ENCODE data around the gene YY1.

The YY1 gene

DNA sequence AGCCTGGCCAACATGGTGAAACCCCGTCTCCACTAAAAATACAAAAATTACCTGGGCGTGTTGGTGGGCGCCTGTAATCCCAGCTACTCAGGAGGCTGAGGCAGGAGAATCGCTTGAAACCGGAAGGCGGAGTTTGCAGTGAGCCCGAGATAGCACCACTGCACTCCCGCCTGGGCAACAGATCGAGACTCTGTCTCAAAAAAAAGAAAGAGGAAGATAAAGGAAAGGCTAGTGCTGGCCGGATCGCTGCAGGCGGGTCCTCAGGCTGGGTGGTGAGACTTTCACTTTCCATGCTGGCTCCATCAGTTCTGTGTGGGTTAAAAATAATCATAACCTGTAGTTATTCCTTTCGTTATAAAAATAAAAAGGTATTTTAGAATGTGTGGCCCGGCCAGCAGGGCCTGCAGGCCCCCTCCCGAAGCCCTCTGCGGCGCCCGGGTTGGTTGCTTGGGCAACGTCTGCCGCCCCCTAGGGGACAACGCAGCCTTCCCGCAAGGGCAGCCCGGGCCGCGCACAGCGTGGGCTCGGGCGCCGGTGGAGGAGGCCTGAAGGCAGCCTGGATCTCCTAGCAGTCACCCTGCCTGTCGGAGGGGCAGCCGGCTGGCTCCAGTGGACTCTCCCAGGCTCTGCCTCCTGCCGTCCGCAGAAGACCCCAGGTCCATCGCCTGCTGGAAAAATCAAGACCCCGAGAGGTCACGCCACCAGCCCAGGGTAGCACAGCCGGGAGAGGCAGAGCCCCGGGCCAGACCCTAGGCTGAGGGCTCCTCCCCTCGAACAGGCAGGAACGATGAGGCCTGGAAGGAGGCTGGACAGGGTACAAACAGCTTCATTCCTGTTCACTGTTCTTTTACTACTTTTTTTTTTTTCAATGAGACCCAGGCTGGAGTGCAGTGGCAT is 79.2 kb downstream of the YY1 start:
- DNase-seq: peak; percentile 55

DNA sequence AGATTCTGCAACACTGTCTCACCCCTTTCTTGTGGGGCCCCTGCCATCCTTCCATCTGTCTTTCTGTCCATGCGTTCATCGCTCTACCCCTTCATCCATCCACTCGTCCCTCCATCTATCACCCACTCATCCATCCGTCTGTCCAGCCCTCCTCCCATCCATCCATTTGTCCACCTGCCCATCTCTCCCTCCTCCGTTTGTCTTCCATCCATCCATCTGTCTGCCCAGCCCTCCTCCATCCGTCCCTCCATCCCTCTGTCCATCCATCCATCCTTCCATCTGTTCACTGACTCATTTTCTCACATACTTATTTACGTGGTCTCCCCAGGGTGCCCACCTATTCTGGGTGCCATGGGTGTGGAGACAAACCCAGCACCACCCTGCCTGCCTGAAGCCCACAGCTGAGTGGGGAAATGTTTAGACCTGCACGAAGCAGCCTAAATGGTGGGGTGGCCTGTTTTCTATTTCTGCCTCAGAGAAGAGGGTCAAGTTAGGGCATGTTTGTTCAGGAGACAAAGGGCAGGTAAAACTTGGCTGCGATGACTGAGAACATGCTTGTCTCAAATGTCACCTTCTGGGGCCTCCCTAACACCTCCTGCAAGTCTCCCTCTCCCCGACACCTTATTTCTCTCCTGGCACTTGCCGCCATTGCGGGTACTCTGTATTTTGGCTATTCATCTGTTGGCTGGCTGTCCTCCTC is 81.4 kb downstream of the YY1 start:
- no peak for DNase-seq

DNA sequence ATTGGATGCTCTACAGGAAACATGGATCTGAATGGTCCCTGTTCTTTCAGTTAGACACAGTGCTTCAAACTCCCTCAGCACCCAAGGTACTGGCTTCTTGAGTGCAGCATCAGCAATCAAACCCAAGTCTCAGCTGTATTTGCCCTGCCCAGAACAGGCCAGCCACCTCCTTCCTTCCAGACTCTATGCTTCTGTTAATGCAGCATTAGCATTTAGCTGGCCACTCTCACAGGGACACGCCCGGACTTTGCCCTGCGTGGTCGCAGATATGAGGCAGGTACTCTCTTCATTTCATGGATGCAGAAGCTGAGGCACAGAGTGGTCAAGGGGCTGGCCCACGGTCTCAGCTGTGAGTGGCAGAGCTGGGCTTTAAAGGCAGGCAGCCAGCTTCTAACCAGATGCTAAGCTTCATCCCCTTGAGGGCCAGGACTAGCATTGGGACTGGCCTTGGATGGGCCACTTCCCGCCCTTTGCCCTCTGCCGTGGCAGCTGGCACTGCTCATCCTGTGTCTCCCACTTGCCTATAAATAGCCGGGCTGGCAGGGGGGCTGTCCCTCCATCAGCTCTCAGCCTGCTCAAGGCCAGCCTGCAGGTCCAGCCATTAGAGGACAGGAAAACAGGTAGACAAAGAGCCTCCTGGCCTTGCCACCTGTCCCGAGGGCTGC is 82.7 kb downstream of the YY1 start:
- DNase-seq: no peak

DNA sequence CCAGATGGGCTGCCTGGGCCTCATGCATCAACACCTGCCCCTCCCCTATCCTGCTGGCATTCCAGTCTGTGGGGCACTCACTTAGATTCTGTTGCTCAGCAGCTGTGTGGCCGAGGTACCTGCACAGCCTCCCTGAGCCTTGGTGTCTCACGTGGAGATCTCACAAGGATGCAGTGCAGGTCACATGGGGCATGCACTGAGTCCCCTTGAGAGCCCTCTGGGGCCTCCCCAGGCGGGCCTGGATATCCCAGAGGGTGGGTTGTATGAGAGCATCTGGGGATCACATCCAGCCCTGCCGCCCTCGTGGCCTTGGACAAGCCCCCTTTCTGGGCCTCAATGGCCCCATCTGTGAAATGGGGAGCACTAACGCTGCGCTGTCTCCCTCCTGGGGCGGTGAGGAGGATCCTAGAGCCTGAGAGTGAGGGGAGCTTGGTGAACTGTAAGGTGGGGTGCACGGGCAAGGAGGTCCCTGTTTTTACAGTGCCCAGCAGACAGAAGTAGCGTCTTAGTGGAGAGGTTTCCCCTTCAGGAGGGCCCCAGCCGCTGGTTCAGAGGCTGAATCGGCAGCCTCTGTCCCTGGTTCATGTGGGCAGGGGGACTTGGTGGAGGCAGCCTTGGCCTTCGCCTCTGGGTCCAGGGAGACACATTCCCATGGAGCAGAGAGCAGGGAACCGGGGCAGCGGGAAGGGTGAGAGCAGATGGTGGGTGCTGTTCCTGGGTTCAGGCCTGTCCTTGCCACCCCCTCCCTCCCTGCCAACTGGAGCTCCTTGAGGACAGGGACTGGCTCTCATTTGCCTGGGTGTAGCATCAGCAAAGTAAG is 83.4 kb downstream of the YY1 start:
- no peak for DNase-seq

DNA sequence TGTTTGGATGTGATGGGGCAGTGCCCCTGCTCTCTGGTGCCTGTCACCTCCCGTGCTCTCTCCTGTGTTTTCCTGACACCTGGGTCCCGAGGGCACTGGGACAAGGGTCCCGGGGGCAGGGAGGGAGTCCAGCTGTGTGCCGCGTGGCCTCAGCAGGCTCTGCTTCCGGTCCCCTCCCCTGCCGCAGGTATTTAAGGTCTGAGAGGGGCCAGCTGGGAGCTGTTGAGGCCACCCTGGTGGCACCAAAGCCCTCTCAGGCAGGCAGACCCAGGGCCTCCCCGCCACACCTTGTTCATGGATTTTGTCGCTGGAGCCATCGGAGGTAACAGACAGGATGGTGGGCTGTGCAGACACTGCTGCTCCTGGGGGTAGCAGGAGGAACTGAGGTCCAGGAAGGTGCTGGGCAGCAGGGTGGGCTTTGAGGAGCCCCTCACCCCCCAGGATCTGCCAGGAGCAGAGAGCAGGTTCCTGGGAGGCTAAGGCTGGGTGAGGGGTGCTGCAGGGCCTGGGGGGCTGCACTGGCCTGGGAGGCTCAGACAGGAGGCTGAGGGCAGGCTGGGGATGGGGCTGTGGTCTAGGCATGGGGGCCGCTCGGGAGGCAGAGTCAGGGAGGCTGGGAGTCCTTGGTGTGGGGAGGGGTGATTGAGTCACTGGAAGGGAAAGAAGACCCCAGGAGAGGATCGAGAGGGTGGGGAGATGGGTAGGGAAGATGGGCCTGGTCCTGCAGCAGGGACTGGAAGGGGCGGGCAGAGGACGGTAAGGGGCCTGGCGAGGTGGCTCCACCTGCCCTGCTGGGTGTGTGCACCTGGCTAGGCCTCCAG is 84.4 kb downstream of the YY1 start, which contains the start of gene SLC25A47:
Gene SLC25A47 (plus strand): TSS at position 219 of the 821 bp plus-strand sequence. CDS start 76 bp downstream, at position 295.
- no peak for DNase-seq

DNA sequence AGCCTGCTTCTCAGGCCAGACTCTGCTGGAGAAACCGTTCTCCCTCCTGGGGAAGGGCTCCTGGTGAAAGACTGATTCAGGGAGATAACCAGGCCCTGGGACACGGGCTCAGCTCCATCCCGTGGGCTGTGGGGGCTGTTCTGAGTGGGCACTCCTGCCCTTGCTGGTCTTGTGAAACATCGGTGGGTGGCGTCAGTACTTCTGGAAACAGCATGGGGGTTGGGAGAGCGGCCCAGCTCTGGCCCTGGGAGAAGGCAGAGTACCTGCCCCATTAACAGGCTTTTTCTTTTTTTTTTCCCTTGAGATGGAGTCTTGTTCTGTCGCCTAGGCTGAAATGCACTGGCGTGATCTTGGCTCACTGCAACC is 85.0 kb downstream of the YY1 start:
- DNase-seq: no peak

DNA sequence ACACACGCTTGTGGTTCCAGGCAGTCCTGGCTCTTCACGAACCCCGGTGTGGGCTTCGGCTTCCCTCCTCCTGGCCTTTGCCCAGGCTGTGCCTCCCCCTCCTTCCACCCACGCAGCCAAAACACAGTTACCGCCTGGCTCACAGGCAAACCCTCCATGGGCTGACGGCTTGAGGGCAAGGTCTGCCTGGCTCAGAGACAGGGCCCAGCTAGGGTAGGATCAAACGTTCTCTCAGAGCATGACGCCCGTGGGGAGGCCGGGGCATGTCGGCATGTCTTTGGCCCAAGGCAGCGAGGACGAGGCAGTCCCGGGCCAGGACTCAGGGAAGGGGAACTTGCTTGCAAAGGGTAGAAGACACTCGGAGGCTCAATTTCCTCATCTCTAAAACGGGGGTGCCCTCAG is 86.3 kb downstream of the YY1 start:
- no peak for DNase-seq

DNA sequence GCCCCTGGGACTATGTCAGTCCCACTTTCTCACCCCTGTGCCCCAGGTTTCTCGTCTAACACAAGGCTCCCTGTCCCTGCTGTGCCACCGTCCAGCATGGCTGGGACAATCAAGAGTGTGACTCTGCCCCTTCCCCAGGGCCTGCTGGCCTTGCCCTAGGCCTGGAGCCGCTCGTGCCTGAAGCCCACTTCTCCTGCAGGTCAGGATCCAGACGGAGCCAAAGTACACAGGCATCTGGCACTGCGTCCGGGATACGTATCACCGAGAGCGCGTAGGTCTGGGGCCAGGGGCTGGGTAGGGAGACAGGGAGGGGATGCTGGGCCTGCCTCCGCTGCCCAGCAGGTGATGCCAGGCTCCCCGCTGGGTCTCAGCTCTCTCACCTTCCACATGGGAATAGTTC is 87.0 kb downstream of the YY1 start:
- no peak for DNase-seq

DNA sequence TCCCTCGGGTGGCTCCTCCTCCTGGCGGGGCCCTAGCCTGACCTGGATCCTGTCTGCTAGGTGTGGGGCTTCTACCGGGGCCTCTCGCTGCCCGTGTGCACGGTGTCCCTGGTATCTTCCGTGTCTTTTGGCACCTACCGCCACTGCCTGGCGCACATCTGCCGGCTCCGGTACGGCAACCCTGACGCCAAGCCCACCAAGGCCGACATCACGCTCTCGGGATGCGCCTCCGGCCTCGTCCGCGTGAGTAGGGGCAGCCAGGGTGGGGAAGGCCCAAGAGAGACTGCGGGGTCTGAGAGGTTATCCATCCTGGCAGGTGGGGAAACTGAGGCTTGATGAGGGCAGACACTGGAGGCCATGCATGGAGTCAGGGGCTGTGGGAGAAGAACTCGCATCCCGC is 88.2 kb downstream of the YY1 start:
- DNase-seq: no peak

DNA sequence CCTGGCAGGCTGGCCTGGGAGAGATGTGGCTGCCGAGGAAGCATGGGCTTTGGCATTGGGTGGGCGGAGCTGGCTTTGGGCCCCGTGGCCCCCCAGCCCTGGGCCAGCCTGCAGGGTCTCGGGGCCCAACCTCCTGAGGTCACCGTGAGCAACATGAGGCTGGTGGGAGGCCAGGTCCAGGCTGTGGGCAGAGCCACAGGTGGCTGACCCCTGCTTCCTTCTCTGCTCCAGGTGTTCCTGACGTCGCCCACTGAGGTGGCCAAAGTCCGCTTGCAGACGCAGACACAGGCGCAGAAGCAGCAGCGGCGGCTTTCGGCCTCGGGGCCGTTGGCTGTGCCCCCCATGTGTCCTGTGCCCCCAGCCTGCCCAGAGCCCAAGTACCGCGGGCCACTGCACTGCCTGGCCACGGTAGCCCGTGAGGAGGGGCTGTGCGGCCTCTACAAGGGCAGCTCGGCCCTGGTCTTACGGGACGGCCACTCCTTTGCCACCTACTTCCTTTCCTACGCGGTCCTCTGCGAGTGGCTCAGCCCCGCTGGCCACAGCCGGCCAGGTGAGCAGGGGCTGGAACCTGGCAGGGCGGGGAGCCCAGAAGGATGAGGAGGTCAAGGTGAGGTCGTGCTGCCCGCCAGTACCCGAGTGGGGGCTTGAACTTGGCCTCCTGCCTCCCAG is 89.7 kb downstream of the YY1 start:
- DNase-seq: no peak

DNA sequence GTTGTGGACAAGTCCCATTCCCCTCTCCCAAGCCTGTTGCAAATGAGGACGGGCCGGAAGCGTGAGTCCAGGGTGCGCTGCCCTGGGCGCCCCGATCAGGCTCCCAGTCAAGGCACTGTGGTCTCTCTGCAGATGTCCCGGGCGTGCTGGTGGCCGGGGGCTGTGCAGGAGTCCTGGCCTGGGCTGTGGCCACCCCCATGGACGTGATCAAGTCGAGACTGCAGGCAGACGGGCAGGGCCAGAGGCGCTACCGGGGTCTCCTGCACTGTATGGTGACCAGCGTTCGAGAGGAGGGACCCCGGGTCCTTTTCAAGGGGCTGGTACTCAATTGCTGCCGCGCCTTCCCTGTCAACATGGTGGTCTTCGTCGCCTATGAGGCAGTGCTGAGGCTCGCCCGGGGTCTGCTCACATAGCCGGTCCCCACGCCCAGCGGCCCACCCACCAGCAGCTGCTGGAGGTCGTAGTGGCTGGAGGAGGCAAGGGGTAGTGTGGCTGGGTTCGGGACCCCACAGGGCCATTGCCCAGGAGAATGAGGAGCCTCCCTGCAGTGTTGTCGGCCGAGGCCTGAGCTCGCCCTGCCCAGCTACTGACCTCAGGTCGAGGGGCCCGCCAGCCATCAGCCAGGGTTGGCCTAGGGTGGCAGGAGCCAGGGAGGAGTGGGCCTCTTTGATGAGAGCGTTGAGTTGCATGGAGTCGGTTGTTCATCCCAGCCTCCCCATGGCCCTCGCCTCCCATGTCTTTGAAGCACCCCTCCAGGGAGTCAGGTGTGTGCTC is 90.5 kb downstream of the YY1 start:
- no peak for DNase-seq

DNA sequence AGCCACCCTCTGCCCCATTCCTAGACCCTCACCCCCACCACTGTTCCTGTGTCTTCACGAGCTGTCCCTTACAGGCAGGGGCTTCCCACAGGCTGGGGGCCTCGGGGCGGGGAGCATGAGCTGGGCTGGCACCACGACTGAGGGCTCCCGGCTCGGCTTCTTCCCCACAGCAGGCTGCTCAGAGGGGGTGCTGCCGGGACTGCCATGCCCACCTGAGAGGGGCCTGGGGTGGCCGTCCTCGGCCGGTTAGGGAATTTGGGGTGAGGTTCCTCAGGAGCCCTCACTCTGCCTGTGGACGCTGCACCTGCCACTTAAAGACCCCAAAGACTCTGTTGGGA is 91.0 kb downstream of the YY1 start:
- no peak for DNase-seq

DNA sequence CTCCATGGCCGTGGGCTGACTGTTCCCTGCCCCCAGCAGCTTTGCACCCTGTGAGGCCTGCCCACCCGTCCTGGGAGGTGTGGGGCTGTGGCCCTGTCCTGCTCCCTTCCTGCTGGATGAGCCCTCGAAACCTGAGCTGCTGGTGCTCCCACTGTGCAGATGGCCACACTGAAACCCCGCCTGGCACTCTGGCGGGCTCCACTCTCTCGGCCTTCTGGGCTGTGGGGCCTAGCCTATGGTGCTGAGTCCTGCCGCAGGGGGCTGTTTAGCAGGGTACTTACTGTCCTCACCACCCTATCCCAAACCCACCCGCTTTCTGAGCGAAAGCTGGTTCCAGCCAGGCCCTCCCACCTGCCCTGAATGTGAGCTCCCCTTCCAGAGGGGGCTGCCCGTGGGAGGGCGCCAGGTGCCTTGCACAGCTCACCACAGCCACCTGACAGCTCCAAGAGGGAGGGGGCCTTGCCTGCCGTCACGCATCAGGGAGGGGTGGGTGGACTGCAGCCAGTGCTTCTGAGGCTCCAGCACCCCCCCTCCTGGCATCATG is 91.5 kb downstream of the YY1 start:
- no peak for DNase-seq

DNA sequence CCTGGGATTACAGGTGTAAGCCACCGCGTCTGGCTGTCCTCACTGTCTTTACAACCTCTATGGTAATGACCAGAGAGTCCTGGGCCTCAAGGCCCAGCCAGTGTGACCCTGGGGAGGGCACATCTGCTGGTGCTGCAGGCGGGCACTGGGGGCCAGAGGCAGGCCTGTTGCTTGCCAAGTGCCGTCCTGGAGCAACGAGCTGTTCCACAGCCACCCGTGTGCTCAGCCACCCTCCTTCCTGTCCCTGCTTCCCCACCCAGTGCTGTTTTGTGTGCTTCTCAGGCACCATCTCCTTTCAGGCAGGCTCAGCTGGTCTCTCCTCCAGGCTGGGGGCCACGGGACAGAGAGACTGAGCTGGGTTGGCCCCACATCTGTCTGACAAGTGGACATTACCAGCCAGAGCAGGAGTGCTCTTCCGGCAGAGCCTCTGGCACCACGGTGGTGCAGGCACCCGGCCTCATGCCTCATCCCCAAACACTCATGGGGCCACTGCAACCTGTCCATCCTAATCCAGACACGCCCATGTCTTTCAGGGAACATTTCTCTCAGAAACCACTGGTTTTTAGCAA is 93.2 kb downstream of the YY1 start:
- no peak for DNase-seq

Data from fibroblast of skin of right quadriceps (primary cell).